B cell (primary cell): Measurements from ENCODE around the gene CACNG7. TPM values are rescaled to one million over a fixed set of nuclear protein-coding genes. Genes with fewer than 3 reads are reported as not detected.
A peak's percentile ranks its signal among the peaks of the same experiment; 100 is the strongest.

Source experiments
- ATAC-seq: fragments of 200-7000 bp; cut with Tn5 transposase; one replicate; pipeline ENCODE4 v1.10.0; 2021; ENCODE audit warnings: low read depth, mild to moderate bottlenecking, moderate number of reproducible peaks, moderate library complexity
- CTCF ChIA-PET: fragments of 350-600 bp; sonication (Branson Sonifier 250); formaldehyde crosslinking; loops from one replicate; lab custom pipeline; 2021; ENCODE audit warnings: antibody characterized with exemption, inconsistent platforms; lab: Charles Lee
- POLR2A ChIA-PET: fragments of 350-600 bp; sonication (Branson Sonifier 250); formaldehyde crosslinking; loops from one replicate; lab custom pipeline; 2021; ENCODE audit warnings: antibody characterized with exemption; lab: Charles Lee
- DNase-seq: peaks from one replicate; pipeline ENCODE4 v3.0.0; 2013
- H2AFZ ChIP-seq: 2 replicates; pipeline ENCODE4 v1.6.1; 2012; ENCODE audit warnings: mild to moderate bottlenecking, low read depth, low read length; ENCODE audit not compliant: insufficient read depth, poor library complexity, severe bottlenecking
- H3K27ac ChIP-seq, 2 donors: 1 replicate in 1 of 2; 2 replicates in 1 of 2; pipeline ENCODE4 v1.5.1; 2012 to 2013; ENCODE audit warnings: low read length in 2 of 2, mild to moderate bottlenecking in 2 of 2, moderate library complexity in 1 of 2
- H3K27me3 ChIP-seq, 4 experiments: fragments of 200-600 bp in 1 of 4; sonication (generic) in 1 of 4; replicated peaks in 1 of 4; 1 replicate in 2 of 4; 2 replicates in 2 of 4; pipeline versions ENCODE4 v1.6.1 to v1.7.0; 2013 to 2016; ENCODE audit warnings: low read length in 3 of 4, mild to moderate bottlenecking in 2 of 4, mixed read lengths in 1 of 4, moderate library complexity in 1 of 4; ENCODE audit not compliant: insufficient read depth in 4 of 4, control insufficient read depth in 3 of 4; ENCODE audit errors: control extremely low read depth in 1 of 4
- H3K36me3 ChIP-seq, 2 experiments: replicated peaks in 1 of 2; 1 replicate in 1 of 2; 2 replicates in 1 of 2; pipeline versions ENCODE4 v1.6.1 to v1.7.1; 2013; ENCODE audit warnings: low read length in 1 of 2; ENCODE audit not compliant: insufficient read depth in 2 of 2, control insufficient read depth in 1 of 2; ENCODE audit errors: control extremely low read depth in 1 of 2, extremely low read depth in 1 of 2
- H3K4me1 ChIP-seq, 2 donors: fragments of 200-600 bp in 1 of 2; sonication (generic) in 1 of 2; 1 replicate in 1 of 2; 2 replicates in 1 of 2; pipeline versions ENCODE4 v1.5.1 to v1.6.1; 2013 to 2017; ENCODE audit warnings: low read length in 2 of 2; ENCODE audit not compliant: control insufficient read depth in 2 of 2, insufficient read depth in 2 of 2
- H3K4me2 ChIP-seq: replicated peaks from 2 replicates; pipeline ENCODE3; 2012; ENCODE audit warnings: mild to moderate bottlenecking, low read depth, low read length; ENCODE audit not compliant: poor library complexity, severe bottlenecking
- H3K4me3 ChIP-seq, 5 experiments: fragments of 200-600 bp in 1 of 5; sonication (generic) in 1 of 5; 1 replicate in 3 of 5; 2 replicates in 2 of 5; pipeline versions ENCODE4 v1.5.1 to v1.7.0; 2011 to 2016; ENCODE audit warnings: low read length in 4 of 5, mild to moderate bottlenecking in 4 of 5, low read depth in 2 of 5, control low read depth in 1 of 5, moderate library complexity in 1 of 5; ENCODE audit not compliant: insufficient read depth in 1 of 5; ENCODE audit errors: control extremely low read depth in 1 of 5, extremely low read depth in 1 of 5
- H3K79me2 ChIP-seq: fragments of 200-600 bp; sonication (generic); one replicate; pipeline ENCODE4 v1.6.0; 2016; ENCODE audit warnings: low read length; ENCODE audit not compliant: control insufficient read depth, insufficient read depth
- H3K9ac ChIP-seq: fragments of 200-600 bp; sonication (generic); 2 replicates; pipeline ENCODE4 v1.6.1; 2017; ENCODE audit warnings: mild to moderate bottlenecking, low read length, moderate library complexity
- H3K9me3 ChIP-seq, 3 donors: one replicate each; pipeline versions ENCODE4 v1.6.1 to v1.7.1; 2013; ENCODE audit warnings: low read length in 2 of 3; ENCODE audit not compliant: control insufficient read depth in 2 of 3, insufficient read depth in 1 of 3; ENCODE audit errors: control extremely low read depth in 1 of 3
- H4K20me1 ChIP-seq: 2 replicates; pipeline ENCODE4 v1.6.0; 2012; ENCODE audit warnings: mild to moderate bottlenecking, low read length; ENCODE audit not compliant: insufficient read depth, control insufficient read depth, poor library complexity, severe bottlenecking
- H3K27ac Mint-ChIP-seq: one replicate; pipeline ENCODE4 v1.8.0; 2021; ENCODE audit warnings: mixed read lengths
- H3K27me3 Mint-ChIP-seq: one replicate; pipeline ENCODE4 v1.8.0; 2021; ENCODE audit warnings: mixed read lengths
- H3K4me1 Mint-ChIP-seq: one replicate; pipeline ENCODE4 v1.8.0; 2021; ENCODE audit warnings: mixed read lengths
- H3K4me3 Mint-ChIP-seq: one replicate; pipeline ENCODE4 v1.8.0; 2021; ENCODE audit warnings: mixed read lengths
- H3K9me3 Mint-ChIP-seq: one replicate; pipeline ENCODE4 v1.8.0; 2022; ENCODE audit warnings: mixed read lengths; ENCODE audit not compliant: insufficient read depth
- EZH2 ChIP-seq: IDR thresholded peaks from 2 replicates; pipeline ENCODE4 v1.6.1; 2012; ENCODE audit warnings: borderline replicate concordance, low read depth, mild to moderate bottlenecking, moderate library complexity, low read length; ENCODE audit not compliant: insufficient read depth, poor library complexity, severe bottlenecking
- WGBS: methylation state at CpG from one replicate; pipeline ENCODE4 v1.1.5; 2013; ENCODE audit warnings: missing lambda C conversion rate; ENCODE audit not compliant: insufficient coverage; 5-methylcytosine and 5-hydroxymethylcytosine counted together
- intact Hi-C: fragments of 100-400 bp; cut with micrococcal nuclease; formaldehyde crosslinking; loops from one replicate; pipeline ENCODE4 v1.10.0; 2022
- polyA plus RNA-seq: library from polyadenylated mRNA; depleted of rRNA; stranded (reverse); fragments of >200 nt; gene quantifications from 2 replicates; pipeline ENCODE4 v1.2.3, GENCODE V29; 2012
- total RNA-seq, 2 donors: library from RNA; stranded (reverse); fragments of 120-200 nt in 1 of 2; gene quantifications; 1 replicate in 1 of 2; 2 replicates in 1 of 2; pipeline versions ENCODE4 v1.2.3 to v1.2.4, GENCODE V29; 2013 to 2022
- TF ChIP-seq, protein P1 (sequence below): fragments of 200-600 bp; IDR thresholded peaks from one replicate; pipeline ENCODE4 v1.8.0; 2022; ENCODE audit warnings: antibody characterized with exemption, mild to moderate bottlenecking

CACNG7 gene
- total and polyA plus RNA-seq, 2 donors (not counting 1 experiment from before 2014, with no cell fraction given): not detected

GRCh38 chr19:53870485-53870844 is 38.6 kb upstream of the CACNG7 start:
- H3K4me1 Mint-ChIP-seq: peaks cover 56% of the 10 kb centered on the region
- Histone ChIP-seq H3K79me2 (peaks cover 45% of the 10 kb centered on the region), H3K4me1 (peaks cover 44 to 73% of the 10 kb centered on the region in 2 donors), H3K9ac (peak overlapping the region; percentile 43), H3K27me3 (no peaks in the 10 kb centered on the region), H3K36me3 (peaks cover 5 to 23% of the 10 kb centered on the region in 2 experiments), H3K4me2 (peak overlapping the region; percentile 73), H3K9me3 (peaks cover 0 to 27% (median 2%) of the 10 kb centered on the region in 3 donors), H3K27ac (peak overlapping the region; percentile 98), H4K20me1 (peaks cover 64% of the 10 kb centered on the region), H3K4me3 (peak overlapping the region; percentile 17 to 66 (median 41)), H2AFZ (no peak overlapping the region)
- peak; percentile 72 for DNase-seq
- peak overlapping the region; percentile 93 for H3K27ac Mint-ChIP-seq
- intact Hi-C loops: no loop called here
- ATAC-seq: no peak
- TF ChIP-seq, protein P1, sequence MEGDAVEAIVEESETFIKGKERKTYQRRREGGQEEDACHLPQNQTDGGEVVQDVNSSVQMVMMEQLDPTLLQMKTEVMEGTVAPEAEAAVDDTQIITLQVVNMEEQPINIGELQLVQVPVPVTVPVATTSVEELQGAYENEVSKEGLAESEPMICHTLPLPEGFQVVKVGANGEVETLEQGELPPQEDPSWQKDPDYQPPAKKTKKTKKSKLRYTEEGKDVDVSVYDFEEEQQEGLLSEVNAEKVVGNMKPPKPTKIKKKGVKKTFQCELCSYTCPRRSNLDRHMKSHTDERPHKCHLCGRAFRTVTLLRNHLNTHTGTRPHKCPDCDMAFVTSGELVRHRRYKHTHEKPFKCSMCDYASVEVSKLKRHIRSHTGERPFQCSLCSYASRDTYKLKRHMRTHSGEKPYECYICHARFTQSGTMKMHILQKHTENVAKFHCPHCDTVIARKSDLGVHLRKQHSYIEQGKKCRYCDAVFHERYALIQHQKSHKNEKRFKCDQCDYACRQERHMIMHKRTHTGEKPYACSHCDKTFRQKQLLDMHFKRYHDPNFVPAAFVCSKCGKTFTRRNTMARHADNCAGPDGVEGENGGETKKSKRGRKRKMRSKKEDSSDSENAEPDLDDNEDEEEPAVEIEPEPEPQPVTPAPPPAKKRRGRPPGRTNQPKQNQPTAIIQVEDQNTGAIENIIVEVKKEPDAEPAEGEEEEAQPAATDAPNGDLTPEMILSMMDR: no peak
- no peak for TF ChIP-seq EZH2
- CTCF ChIA-PET: interaction anchor here (0.6 to 1.8 kb wide), 4 partner anchors 11 to 748 kb away, joined by 4 to 10 read pairs (median 4); partner anchors contain the start of gene PRKCG
- no peaks in the 10 kb centered on the region for H3K27me3 Mint-ChIP-seq
- H3K4me3 Mint-ChIP-seq: peak overlapping the region; percentile 77
- H3K9me3 Mint-ChIP-seq: no peaks in the 10 kb centered on the region
- POLR2A ChIA-PET: no interaction called here
- WGBS: 18% methylated on average over 5 of the region's 5 CpGs

- peaks cover 36 to 66% of the 10 kb centered on the region in 2 donors for H3K4me1 ChIP-seq
- H3K4me3 ChIP-seq: peak overlapping the region in 3 of 5 experiments; percentile 15 to 22 (median 17)
- CTCF ChIA-PET: interaction anchor here (0.9 to 2.5 kb wide), 3 partner anchors 8 to 12 kb away, joined by 3 to 10 read pairs (median 7); partner anchors contain the start of gene PRKCG
- no peaks in the 10 kb centered on the region for H3K27me3 ChIP-seq
- peaks cover 0 to 25% (median 2%) of the 10 kb centered on the region in 3 donors for H3K9me3 ChIP-seq
- H3K36me3 ChIP-seq: peaks cover 5 to 29% of the 10 kb centered on the region in 2 experiments
- no peaks in the 10 kb centered on the region for H3K27me3 Mint-ChIP-seq
- no peak overlapping the region for H2AFZ ChIP-seq
- H3K4me3 Mint-ChIP-seq: peak overlapping the region; percentile 60
- 22% methylated on average over 6 of the region's 7 CpGs for WGBS
- no peak overlapping the region for H3K9ac ChIP-seq
- H3K79me2 ChIP-seq: peaks cover 52% of the 10 kb centered on the region
- H3K27ac Mint-ChIP-seq: peak overlapping the region; percentile 93
- POLR2A ChIA-PET: interaction anchor here (0.6 kb wide), 1 partner anchor 26 kb away, joined by 3 read pairs; no protein-coding TSS in a partner anchor
- DNase-seq: peak; percentile 75
- H3K4me2 ChIP-seq: peak overlapping the region; percentile 73
- H4K20me1 ChIP-seq: peaks cover 72% of the 10 kb centered on the region
- H3K9me3 Mint-ChIP-seq: no peaks in the 10 kb centered on the region
- intact Hi-C loops: no loop called here
- ATAC-seq: no peak
- H3K4me1 Mint-ChIP-seq: peaks cover 50% of the 10 kb centered on the region
- peak overlapping the region; percentile 19 to 98 for H3K27ac ChIP-seq
- TF ChIP-seq, protein P1: no peak
Measured at GRCh38 chr19:53871454-53871853, 37.6 kb upstream of the CACNG7 start.
